Neural progenitor cell (in vitro differentiated cells): ENCODE results near the gene NT5DC3.

Experiments
- CTCF ChIP-seq: fragments of 200-600 bp; sonication (generic); IDR thresholded peaks from 2 replicates; pipeline ENCODE4 v1.5.1; 2017; ENCODE audit warnings: antibody characterized with exemption, mild to moderate bottlenecking
- EZH2 ChIP-seq: fragments of 200-600 bp; sonication (generic); IDR thresholded peaks from 2 replicates; pipeline ENCODE4 v1.6.1; 2017; ENCODE audit warnings: antibody characterized with exemption, mild to moderate bottlenecking, moderate library complexity

GRCh38 chr12:103852498-103852997, 11.5 kb upstream of the NT5DC3 start:
- TF ChIP-seq CTCF (no peak), EZH2 (no peak)
